ENCODE measurements around the gene STARD8.
"Not testable (repeated sequence)": the region's sequence is repeated elsewhere in the genome, so short reads cannot be mapped to it uniquely, and the experiment has no call there.

Gene STARD8

GRCh38 chrX:68683580-68683979 is 36.1 kb downstream of the STARD8 start:
- H3K36me3 Mint-ChIP-seq (ENCODE audit: low read depth), result no peaks in the 10 kb centered on the region
- TF ChIP-seq CTCF (IDR thresholded peaks at IDR 0.05; ENCODE audit: unreplicated experiment in 3 of 3), result no peak
- peaks cover 5% of the 10 kb centered on the region for H3K9me3 Mint-ChIP-seq
- H3K4me1 Mint-ChIP-seq, result peaks cover 30% of the 10 kb centered on the region
- H3K4me3 Mint-ChIP-seq, result no peak overlapping the region
- peaks cover 6% of the 10 kb centered on the region for H3K27me3 Mint-ChIP-seq (ENCODE audit: low read depth)
- H3K27ac Mint-ChIP-seq, result peak overlapping the region; percentile 86 to 92 (median 91)

GRCh38 chrX:68684291-68684918 is 36.9 kb downstream of the STARD8 start:
- peak overlapping the region in 1 of 3 experiments; percentile 47 for H3K4me3 Mint-ChIP-seq
- peak overlapping the region; percentile 86 to 92 (median 91) for H3K27ac Mint-ChIP-seq
- H3K36me3 Mint-ChIP-seq (ENCODE audit: low read depth), result no peaks in the 10 kb centered on the region
- peaks cover 6% of the 10 kb centered on the region for H3K27me3 Mint-ChIP-seq (ENCODE audit: low read depth)
- H3K4me1 Mint-ChIP-seq, result peaks cover 27% of the 10 kb centered on the region
- peaks cover 5% of the 10 kb centered on the region for H3K9me3 Mint-ChIP-seq
- TF ChIP-seq CTCF (IDR thresholded peaks at IDR 0.05; ENCODE audit: unreplicated experiment in 3 of 3), result no peak

- Mint-ChIP-seq H3K36me3 (ENCODE audit: low read depth) (no peaks in the 10 kb centered on the region), H3K27me3 (ENCODE audit: low read depth) (peaks cover 6% of the 10 kb centered on the region)
Measured at GRCh38 chrX:68684919-68685304, 37.4 kb downstream of the STARD8 start.

GRCh38 chrX:68685685-68686084 is 38.2 kb downstream of the STARD8 start:
- Mint-ChIP-seq H3K4me1 (peaks cover 23% of the 10 kb centered on the region), H3K27ac (peak overlapping the region; percentile 65 to 77 (median 71)), H3K36me3 (ENCODE audit: low read depth) (no peaks in the 10 kb centered on the region), H3K4me3 (peak overlapping the region; percentile 81 to 85 (median 81)), H3K9me3 (peaks cover 6% of the 10 kb centered on the region), H3K27me3 (ENCODE audit: low read depth) (peaks cover 8% of the 10 kb centered on the region)
- no peak for TF ChIP-seq CTCF (IDR thresholded peaks at IDR 0.05; ENCODE audit: unreplicated experiment in 3 of 3)

More at GRCh38 chrX:68684919-68685304, 37.4 kb downstream of the STARD8 start:
- Mint-ChIP-seq H3K4me3 (no peak overlapping the region), H3K9me3 (peaks cover 8% of the 10 kb centered on the region), H3K27ac (no peak overlapping the region), H3K4me1 (peaks cover 24% of the 10 kb centered on the region)
- no peak for TF ChIP-seq CTCF (IDR thresholded peaks at IDR 0.05; ENCODE audit: unreplicated experiment in 3 of 3)

- Mint-ChIP-seq H3K4me3 (peak overlapping the region; percentile 81 to 85 (median 82)), H3K4me1 (peaks cover 23% of the 10 kb centered on the region), H3K27ac (peak overlapping the region; percentile 65 to 81 (median 71)), H3K36me3 (ENCODE audit: low read depth) (no peaks in the 10 kb centered on the region), H3K27me3 (ENCODE audit: low read depth) (peaks cover 13% of the 10 kb centered on the region), H3K9me3 (peaks cover 5% of the 10 kb centered on the region)
- no peak for TF ChIP-seq CTCF (IDR thresholded peaks at IDR 0.05; ENCODE audit: unreplicated experiment in 3 of 3)
Measured at GRCh38 chrX:68686097-68686977, 38.9 kb downstream of the STARD8 start.

- Mint-ChIP-seq H3K4me1 (peaks cover 15% of the 10 kb centered on the region), H3K27me3 (ENCODE audit: low read depth) (peaks cover 19% of the 10 kb centered on the region)
- H3K4me3 Mint-ChIP-seq; H3K36me3 Mint-ChIP-seq (ENCODE audit: low read depth); H3K9me3 Mint-ChIP-seq; H3K27ac Mint-ChIP-seq: not testable (repeated sequence)
Measured at GRCh38 chrX:68688931-68689330, 41.5 kb downstream of the STARD8 start.

Measured in nephron (organoid).